Occipital lobe (tissue), 2 donors: Measurements from ENCODE around the gene SYCP2. TPM values are rescaled to one million over a fixed set of nuclear protein-coding genes. Genes with fewer than 3 reads are reported as not detected.
"Not testable (repeated sequence)": the region's sequence is repeated elsewhere in the genome, so short reads cannot be mapped to it uniquely, and the experiment has no call there.

Experiments used
- DNase-seq: peaks from one replicate; lab custom pipeline; 2025; lab: John Stamatoyannopoulos, UW
- total RNA-seq: library from RNA; depleted of rRNA; stranded (reverse); fragments of >200 nt; gene quantifications from one replicate; pipeline ENCODE4 v1.2.3, GENCODE V29; 2014

The SYCP2 gene, protein sequence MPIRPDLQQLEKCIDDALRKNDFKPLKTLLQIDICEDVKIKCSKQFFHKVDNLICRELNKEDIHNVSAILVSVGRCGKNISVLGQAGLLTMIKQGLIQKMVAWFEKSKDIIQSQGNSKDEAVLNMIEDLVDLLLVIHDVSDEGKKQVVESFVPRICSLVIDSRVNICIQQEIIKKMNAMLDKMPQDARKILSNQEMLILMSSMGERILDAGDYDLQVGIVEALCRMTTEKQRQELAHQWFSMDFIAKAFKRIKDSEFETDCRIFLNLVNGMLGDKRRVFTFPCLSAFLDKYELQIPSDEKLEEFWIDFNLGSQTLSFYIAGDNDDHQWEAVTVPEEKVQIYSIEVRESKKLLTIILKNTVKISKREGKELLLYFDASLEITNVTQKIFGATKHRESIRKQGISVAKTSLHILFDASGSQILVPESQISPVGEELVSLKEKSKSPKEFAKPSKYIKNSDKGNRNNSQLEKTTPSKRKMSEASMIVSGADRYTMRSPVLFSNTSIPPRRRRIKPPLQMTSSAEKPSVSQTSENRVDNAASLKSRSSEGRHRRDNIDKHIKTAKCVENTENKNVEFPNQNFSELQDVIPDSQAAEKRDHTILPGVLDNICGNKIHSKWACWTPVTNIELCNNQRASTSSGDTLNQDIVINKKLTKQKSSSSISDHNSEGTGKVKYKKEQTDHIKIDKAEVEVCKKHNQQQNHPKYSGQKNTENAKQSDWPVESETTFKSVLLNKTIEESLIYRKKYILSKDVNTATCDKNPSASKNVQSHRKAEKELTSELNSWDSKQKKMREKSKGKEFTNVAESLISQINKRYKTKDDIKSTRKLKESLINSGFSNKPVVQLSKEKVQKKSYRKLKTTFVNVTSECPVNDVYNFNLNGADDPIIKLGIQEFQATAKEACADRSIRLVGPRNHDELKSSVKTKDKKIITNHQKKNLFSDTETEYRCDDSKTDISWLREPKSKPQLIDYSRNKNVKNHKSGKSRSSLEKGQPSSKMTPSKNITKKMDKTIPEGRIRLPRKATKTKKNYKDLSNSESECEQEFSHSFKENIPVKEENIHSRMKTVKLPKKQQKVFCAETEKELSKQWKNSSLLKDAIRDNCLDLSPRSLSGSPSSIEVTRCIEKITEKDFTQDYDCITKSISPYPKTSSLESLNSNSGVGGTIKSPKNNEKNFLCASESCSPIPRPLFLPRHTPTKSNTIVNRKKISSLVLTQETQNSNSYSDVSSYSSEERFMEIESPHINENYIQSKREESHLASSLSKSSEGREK (N-terminal part only)
- 4.1 TPM for total RNA-seq

DNA sequence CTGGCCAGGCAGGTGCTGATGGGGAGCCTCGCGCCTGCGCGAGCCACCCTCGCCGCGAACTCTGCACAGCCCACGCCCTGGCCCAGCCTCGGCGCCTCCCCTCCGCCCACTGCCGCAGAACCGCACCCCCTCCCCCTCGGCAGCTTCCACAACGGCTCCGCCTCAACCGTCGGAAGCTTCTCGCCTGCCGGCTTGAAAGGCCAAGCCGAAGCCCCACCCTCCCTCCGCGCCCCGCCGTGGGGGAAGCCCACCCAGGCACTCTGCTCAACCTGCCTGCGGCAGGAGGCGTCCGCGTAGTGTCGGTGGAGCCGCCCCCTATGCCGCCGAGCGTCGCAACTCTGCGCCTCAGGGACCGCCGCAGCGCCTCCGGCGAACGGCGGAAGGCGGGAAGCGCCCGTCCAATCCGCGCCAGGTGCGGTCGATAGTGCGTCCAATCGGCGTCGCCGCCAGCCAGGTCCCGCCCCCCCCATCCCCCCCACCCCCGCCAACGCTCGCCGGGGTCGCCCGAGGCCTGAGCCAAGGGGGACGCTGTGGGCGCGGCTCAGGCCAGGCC is at the start of gene SYCP2:
TSS of gene SYCP2 (minus strand) at position 342 of the 553 bp plus-strand sequence. CDS start 11,224 bp downstream, outside the sequence.
- no peak for DNase-seq

DNA sequence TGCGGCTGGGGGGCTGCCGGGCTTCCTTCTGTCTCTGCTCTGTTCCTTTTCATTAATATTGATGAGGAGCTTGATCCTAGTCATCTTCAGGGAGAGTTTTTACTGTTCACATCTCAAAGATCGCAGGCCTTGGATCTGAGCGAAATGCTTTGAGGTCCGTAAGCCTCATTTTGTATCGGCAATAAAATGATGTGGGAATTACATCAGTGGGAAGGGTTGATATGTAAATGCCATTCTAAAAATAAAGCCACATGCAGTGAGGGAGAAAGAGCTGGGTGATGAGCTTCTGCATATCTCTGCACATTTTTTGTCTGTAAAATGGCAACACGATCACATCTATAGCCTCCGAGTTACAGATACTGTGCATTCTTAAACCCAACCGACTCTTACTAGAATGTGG is 49.6 kb upstream of the SYCP2 start:
- DNase-seq = no peak

DNA sequence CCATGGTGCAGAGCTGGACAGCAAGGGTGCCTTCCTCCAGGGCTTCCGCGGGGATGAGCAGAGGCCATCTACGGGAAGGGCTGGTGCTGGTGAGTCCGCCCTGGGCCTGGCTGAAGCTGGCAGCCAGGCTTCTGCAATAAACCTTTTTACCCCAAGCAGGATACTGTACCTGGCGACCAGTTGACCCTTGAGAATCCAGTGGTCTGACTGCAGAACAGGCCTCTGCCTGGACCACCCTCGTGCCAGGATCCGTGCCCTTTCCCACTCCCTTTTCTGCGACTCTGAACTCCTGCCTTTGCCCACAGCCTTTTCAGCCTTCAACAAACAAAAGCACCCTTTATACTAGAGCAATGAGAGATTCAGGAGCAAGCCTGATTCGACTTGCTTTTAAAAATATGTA is 43.6 kb upstream of the SYCP2 start:
- no peak for DNase-seq

DNA sequence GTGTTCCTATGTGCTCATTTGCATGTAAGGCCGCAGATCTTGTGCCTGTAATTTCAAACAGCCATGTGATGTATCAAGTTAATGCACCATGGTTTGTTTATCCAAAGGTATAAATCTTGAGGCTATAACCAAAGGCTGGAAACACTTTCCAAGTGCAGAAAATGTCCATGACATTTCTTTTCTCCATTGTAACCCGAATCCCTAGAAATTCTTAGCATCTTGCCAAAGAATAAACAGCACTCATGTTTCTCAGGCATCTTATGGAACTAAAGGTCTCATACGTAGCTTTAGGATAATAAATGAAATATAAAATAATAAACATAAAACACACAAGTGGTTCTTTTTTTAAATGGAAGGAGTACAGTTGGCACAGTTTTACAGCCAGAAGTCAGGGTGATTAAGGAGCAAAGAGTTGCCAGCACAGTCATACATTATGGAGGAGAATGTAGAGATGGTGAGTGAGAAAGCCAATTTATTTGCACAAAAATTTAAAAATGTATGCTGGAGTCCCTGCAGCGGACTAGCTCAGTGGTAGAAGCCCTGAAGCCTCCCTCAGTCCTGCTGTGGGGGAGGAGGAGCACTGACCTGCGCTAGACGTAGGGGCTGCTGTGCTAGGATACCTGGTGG is 42.8 kb upstream of the SYCP2 start:
- DNase-seq = no peak

DNA sequence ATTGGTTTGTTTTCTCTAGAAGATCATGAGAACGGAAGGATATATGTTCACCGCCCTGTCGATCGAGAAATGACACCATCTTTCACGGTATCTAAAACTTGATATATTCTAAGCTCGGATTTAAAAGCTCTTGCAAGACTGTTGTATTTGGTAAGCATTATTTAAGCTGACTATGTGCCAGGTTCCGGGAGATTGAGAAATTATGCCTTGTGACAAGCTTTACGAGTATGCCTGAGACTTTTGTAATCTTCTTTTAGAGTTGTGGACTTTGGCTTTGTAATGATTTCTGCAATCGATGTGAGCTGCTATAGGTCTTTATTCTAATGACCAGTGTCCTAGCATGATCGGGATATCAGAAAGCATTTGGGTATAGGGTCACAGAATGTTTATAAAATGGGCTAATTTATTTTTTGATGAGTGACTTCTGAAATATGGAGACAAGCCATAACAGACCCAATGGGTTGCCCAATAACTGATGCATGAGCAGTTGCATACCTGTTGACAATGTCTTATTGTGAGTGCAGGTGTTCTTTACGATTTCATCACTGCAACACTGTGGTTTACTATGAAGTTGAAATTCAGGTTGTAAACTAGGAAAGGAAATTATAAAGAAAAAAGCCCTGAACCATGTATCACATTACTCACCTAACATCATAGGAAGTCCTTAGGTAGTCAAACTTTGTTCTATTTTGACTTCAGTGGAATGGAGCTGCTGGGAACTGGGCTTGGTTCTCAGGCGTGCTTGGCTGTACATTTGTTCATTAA is 38.8 kb upstream of the SYCP2 start:
- DNase-seq = no peak

DNA sequence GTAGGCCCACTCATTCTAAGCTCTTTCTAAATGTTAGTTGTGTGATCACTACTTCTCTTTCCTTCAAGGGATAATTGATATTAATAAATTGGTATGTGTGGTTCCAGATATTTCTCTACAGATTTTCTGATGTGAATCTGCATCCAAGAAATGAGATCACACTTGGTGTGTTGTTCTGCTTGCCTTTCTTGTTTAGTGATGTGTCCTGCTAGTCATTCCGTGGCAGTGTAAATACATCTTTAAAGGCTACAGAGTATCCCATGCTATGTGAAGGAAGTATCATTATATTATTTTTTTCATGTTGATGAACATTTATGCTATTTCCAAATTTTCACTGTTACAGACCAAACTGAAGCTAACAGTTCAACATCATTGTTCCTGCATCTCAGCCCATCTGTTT is 38.0 kb upstream of the SYCP2 start:
- no peak for DNase-seq

DNA sequence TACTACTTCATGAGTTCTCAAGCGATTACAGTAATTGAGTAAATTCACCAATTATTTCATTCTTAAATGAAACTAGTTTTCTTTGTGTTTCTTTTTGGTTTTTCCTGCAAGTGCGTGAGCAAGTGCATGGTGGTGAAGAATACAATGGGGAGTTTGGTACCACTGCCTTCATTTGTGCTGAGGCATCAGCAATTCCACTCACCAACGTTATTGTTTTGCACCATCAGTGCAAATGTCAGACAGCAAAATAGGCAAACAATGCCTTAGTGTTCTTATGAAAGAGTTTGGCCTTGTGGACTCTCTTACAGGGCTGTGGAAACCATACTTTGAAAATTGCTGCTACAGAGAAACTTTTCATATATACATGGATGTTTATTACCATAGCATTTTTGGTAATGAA is 33.0 kb upstream of the SYCP2 start:
- DNase-seq = no peak

GRCh38 chr20:59962155-59962554 is 28.7 kb upstream of the SYCP2 start:
- no peak for DNase-seq

- DNase-seq = no peak
Measured at GRCh38 chr20:59961423-59961822, 28.0 kb upstream of the SYCP2 start.

- DNase-seq = no peak
Measured at GRCh38 chr20:59958626-59959025, 25.2 kb upstream of the SYCP2 start.

GRCh38 chr20:59958123-59958522 is 24.7 kb upstream of the SYCP2 start, which contains the start of gene CDH26:
Gene CDH26, plus strand, starts transcription at chr20:59958423. Its CDS starts 304 bp downstream, at chr20:59958727.
- no peak for DNase-seq

GRCh38 chr20:59957568-59957967 is 24.1 kb upstream of the SYCP2 start:
- not testable (repeated sequence) for DNase-seq

- no peak for DNase-seq
Measured at GRCh38 chr20:59955131-59955796, 21.8 kb upstream of the SYCP2 start.

- DNase-seq = no peak
Measured at GRCh38 chr20:59954718-59955117, 21.3 kb upstream of the SYCP2 start.

GRCh38 chr20:59949911-59950310 is 16.5 kb upstream of the SYCP2 start:
- DNase-seq = no peak

DNA sequence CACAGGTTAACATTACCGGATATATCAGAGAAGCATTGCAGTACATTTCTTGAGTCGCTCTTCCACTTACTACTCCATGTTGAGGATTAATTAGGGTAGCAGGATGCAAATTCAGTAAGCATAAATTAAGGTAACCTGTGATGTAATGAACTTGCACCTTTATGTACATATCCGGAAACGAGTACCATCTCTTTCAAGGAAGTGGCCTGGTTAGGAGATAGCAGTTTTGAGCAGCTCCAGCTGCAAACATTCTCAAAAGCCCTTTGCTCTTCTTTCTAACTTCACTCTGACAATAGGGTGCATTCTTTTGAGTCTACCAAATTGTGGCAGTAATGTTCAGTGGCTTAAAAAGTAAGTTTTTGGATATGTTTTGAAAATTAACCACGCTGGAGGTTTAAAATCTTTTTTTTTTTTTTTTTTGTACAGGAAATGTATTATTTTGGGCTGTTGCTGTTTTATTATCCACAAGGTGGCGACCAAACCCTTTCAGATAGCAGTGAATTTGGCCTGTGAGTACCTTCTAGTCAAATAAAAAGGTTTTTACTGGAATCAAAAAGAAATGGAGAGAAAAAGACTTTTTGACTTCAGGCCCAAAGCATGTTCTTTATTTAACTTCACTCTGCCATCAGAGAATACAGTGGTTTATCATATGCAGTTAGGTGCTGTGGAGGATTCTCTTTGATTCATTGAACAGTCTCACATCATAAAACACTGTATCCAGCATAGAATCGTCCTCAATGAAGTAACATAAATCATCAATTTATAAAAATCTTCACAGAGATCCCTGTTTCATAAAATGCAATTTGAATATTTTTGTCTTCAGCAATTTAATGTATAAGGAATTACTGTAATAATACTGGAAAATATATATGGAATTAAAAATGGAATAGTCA is 15.6 kb upstream of the SYCP2 start:
- DNase-seq = no peak

DNA sequence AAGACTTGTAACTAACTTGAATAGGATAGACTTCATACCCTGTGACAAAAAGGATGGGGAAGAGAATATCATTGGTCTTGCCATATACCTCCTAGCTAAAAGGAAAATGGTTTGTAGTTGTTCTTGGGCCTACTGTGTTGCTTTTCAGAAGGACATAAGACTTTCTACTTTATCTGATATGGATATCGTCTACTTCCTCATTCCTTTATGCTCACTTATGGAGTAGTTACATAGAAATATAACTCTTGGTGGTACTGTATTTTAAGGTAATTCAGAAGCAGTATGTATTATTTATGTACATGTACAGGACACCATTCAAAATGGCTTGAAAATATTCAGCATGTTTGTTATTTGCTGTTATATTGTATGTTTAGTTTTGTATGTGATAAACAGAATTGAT is 14.8 kb upstream of the SYCP2 start:
- DNase-seq = no peak

DNA sequence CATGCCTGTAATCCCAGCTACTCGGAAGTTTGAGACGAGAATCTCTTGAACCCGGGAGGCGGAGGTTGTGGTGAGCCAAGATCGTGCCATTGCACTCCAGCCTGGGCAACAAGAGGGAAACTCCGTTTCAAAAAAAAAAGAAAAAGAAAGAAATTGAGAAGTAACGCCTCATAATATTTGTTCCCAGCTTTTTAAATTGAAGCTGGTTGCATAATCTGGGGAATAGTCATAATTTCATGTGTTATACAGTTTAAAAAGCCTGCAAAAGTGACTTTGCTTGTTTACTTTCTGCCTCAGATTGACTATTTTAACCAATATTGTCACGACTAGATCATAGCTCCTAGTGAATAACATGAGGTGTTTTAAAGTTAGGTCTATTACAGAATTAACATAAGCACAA is 13.9 kb upstream of the SYCP2 start:
- DNase-seq = no peak
